ENCODE data around the gene TIAM2.

The TIAM2 gene

DNA sequence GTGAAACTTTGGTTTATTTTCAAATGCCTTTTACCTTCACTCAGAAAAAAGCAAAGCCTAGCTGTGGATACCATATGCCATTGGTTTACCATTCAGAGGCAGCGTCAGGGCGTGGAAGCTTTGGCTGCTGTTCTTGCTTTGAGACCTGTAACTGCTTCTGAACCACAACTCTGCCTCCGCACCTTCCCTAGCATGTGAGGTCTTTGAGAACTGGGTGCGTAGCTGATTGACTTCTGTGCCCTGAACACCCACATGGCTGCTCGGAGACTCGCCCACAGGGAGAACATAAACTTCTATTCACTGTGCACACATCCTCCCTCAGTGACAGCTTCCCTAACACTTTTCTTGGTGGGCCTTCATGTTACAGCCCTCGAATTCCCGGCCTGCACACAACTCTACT, 257.5 kb downstream of the TIAM2 start:
- no peaks in the 10 kb centered on the region for H3K27me3 Mint-ChIP-seq
- no peak for ATAC-seq
- no peak overlapping the region for H3K4me3 Mint-ChIP-seq
- H3K4me1 Mint-ChIP-seq: peaks cover 5% of the 10 kb centered on the region
- H3K9me3 Mint-ChIP-seq: no peaks in the 10 kb centered on the region
- no peak for DNase-seq
- H3K27ac Mint-ChIP-seq: no peak overlapping the region

DNA sequence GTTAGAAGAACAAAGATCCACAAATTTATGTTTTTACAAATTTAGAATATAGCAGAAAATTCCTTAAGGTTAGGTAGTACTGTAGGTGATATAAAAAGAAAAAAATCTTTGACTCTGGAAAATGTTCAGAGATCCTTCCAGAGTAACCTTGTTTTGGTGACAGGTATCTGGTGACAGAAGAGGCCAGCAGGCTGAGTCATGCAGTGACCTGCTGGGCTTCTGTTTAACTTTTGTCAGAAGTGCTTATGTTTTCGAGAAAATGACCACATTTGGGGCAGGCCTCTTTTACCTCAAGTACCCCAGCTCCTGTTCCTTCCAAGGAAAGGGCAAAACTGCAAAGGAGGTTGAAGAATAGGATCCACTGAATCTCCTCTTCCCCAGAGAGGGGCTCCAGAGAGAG, 258.2 kb downstream of the TIAM2 start:
- no peak for ATAC-seq
- Mint-ChIP-seq H3K27ac (peak overlapping the region; percentile 46 to 54), H3K4me1 (peaks cover 5% of the 10 kb centered on the region)

GRCh38 chr6:155254139-155254538, 259.0 kb downstream of the TIAM2 start:
- no peak for ATAC-seq

More for the DNA sequence above, 258.2 kb downstream of the TIAM2 start:
- Mint-ChIP-seq H3K27me3 (no peaks in the 10 kb centered on the region), H3K4me3 (no peak overlapping the region), H3K9me3 (no peaks in the 10 kb centered on the region)
- no peak for DNase-seq

DNA sequence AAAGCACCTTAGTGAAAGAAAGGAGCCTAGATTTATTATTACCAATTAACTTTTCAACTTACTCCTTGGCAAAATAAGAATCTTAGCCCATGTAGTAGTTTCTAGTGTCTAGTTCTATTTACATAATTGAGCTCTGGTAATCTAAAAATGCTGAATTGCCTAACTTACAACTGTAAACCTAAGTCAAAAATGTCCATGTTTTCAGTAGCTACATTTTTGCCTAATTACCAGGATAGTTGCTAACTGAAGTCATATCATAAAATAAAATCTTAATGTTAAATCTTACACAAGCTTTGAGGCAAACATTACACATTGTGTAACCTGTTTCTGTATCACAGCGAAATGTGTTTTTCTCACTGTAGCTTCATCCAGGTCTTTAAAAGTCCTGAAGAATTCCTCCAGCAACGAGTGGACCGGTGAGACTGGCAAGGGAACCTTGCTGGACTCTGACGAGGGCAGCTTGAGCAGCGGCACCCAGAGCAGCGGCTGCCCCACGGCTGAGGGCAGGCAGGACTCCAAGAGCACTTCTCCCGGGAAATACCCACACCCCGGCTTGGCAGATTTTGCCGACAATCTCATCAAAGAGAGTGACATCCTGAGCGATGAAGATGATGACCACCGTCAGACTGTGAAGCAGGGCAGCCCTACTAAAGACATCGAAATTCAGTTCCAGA, 261.1 kb downstream of the TIAM2 start:
- Mint-ChIP-seq H3K4me1 (peaks cover 11% of the 10 kb centered on the region), H3K27me3 (no peaks in the 10 kb centered on the region), H3K27ac (no peak overlapping the region), H3K4me3 (no peak overlapping the region), H3K9me3 (no peaks in the 10 kb centered on the region)
- ATAC-seq: no peak
- DNase-seq: no peak

More at GRCh38 chr6:155254139-155254538, 259.0 kb downstream of the TIAM2 start:
- Mint-ChIP-seq H3K27me3 (no peaks in the 10 kb centered on the region), H3K4me1 (peaks cover 5% of the 10 kb centered on the region), H3K4me3 (no peak overlapping the region), H3K27ac (peak overlapping the region in 1 of 2 donors; percentile 71), H3K9me3 (no peaks in the 10 kb centered on the region)
- no peak for DNase-seq

DNA sequence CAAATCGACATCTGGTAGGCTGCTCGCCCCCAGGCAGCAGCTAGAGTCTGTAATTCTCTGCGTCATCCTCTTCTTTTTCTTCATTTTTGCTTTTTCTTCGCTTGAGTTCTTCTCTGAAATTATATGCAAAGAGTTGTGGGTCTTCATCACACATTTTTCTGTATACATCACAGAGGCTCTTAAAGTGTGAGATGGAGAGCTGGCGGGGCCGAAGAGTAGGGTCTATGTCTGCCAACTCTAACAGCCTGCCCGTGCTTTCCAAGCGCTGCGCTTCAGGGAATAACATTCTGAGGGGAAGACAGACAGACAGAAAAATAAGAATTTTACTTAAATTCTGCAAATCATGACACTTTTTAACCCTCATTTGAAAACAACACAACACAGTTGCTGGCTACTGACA, 262.7 kb downstream of the TIAM2 start:
- Mint-ChIP-seq H3K4me3 (no peak overlapping the region), H3K27ac (no peak overlapping the region), H3K9me3 (no peaks in the 10 kb centered on the region), H3K4me1 (peaks cover 24% of the 10 kb centered on the region), H3K27me3 (no peaks in the 10 kb centered on the region)
- DNase-seq: no peak
- ATAC-seq: no peak

DNA sequence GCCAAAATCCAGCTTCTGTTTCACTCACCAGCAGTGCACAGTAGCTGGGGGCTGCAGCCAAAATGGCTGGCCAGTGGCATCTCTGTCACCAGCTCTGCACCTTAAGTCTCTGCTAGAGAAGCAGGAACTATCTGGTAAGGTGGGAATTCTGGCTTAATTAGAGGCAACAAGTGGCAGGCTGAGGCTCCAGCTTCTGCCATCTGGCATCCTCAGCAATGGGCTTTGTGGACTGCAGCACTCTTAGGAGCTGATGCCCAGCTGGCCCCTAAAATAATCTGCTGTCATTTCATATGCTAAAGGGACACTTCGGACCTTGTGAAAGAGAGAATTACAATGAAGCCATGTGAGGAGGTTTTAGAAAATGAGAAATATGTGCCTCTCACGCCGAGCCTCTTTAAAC, 264.1 kb downstream of the TIAM2 start:
- H3K27me3 Mint-ChIP-seq: no peaks in the 10 kb centered on the region
- no peak overlapping the region for H3K4me3 Mint-ChIP-seq
- DNase-seq: no peak
- H3K9me3 Mint-ChIP-seq: no peaks in the 10 kb centered on the region
- peaks cover 24% of the 10 kb centered on the region for H3K4me1 Mint-ChIP-seq
- no peak for ATAC-seq
- no peak overlapping the region for H3K27ac Mint-ChIP-seq

GRCh38 chr6:155259897-155260296, 264.8 kb downstream of the TIAM2 start:
- H3K27me3 Mint-ChIP-seq: no peaks in the 10 kb centered on the region
- ATAC-seq (no peak), DNase-seq (no peak)
- H3K4me1 Mint-ChIP-seq: peaks cover 24% of the 10 kb centered on the region
- H3K4me3 Mint-ChIP-seq: no peak overlapping the region
- no peak overlapping the region for H3K27ac Mint-ChIP-seq
- H3K9me3 Mint-ChIP-seq: no peaks in the 10 kb centered on the region

GRCh38 chr6:155260686-155261085, 265.6 kb downstream of the TIAM2 start:
- H3K9me3 Mint-ChIP-seq: no peaks in the 10 kb centered on the region
- H3K27ac Mint-ChIP-seq: peak overlapping the region; percentile 25 to 88
- no peaks in the 10 kb centered on the region for H3K27me3 Mint-ChIP-seq

DNA sequence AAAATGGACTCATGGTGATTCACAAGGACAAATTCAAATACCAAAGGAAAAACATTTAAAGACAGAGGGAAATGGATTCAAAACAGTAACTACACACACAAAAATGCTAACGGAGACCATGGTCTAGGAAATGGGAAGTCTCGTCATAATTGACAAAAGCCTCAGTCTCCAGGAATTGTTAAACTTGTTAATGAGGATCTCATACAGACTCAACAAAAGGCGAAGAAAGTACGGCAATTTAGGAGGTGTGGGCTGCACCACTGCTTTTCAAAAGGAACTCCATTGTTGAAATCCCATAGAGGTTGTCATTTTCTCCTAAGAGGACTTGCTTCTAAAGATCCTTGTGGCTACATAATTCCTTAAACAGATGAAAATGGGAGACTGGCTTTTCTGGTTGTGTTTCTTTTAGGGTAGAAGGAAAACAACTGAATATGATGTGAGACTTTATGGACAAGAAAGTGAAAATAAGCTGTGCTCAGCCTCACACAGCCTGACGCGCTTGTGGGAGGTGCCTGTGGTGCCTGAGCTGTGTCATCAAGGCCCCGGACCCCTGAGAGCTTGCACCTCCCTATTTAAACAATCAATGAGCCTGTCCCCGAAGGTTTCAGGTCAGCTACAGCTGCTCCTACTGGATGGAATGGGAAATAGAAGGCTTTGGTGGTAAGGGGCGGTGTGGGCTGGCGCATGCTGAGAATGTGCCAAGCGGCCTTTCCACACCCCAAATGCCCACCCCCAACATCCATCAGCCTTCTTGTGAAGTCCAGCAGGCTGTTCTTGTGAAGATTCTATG, 266.2 kb downstream of the TIAM2 start:
- Mint-ChIP-seq H3K9me3 (no peaks in the 10 kb centered on the region), H3K4me1 (peaks cover 20% of the 10 kb centered on the region), H3K27ac (peak overlapping the region; percentile 15 to 25), H3K27me3 (no peaks in the 10 kb centered on the region), H3K4me3 (no peak overlapping the region)
- ATAC-seq: no peak
- no peak for DNase-seq

More at GRCh38 chr6:155260686-155261085, 265.6 kb downstream of the TIAM2 start:
- Mint-ChIP-seq H3K4me3 (no peak overlapping the region), H3K4me1 (peaks cover 20% of the 10 kb centered on the region)
- no peak for DNase-seq
- ATAC-seq: no peak

DNA sequence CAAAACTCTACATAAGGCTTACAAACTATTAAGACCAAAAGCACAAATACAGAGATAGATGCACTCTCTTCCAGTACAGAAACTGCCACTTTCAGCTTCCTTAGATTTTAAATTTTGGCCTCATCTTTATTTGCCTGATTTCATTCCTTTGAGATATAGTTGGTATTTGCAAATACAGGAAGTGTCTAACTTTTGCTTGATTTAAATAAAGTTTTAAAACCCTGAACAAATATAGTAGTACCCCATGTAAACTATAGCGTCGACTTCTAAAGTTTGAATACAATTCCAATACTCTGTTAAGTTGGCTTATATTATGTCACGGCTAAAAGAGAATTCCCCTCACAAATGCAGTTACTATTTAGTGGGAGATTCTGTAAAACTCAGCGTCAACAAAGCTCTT, 267.5 kb downstream of the TIAM2 start:
- no peak for ATAC-seq
- Mint-ChIP-seq H3K4me1 (peaks cover 20% of the 10 kb centered on the region), H3K9me3 (no peaks in the 10 kb centered on the region), H3K4me3 (no peak overlapping the region), H3K27ac (peak overlapping the region; percentile 49 to 77), H3K27me3 (no peaks in the 10 kb centered on the region)
- DNase-seq: no peak

DNA sequence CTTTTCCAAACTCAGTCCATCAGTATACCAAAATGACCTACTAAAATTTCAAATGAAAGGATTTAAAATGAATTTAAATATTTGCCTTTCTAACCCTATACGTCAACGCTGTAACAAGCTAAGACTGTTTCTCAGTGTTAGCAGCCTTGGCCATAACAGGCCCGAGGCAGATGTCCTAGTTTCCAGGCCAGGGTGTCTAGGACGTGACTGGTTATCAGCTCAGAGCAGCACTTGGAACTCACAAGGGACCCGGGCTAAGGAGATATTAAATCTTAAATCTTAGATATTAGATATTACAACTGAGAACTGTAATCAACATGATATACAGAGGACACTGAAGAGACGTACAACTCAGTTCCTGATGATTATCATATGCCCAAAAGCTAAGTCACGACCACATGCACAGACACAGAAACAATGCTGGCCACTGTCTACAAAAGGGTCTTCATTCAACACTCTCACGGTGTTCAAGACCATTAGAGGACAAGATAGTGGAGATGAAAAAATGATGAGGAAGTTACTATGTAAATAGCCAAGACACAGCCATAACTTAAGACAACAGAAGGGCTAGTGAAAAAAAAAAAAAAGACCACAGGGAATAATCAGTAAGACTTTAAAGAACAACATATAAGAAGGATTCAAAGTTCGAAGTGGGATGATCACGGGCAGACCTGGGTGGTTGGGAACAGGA, 268.4 kb downstream of the TIAM2 start, which contains the start of gene CLDN20:
Gene CLDN20 (plus strand): TSS at position 641 of the 691 bp plus-strand sequence. CDS start 11,707 bp downstream, outside the sequence.
- Mint-ChIP-seq H3K4me1 (peaks cover 26% of the 10 kb centered on the region), H3K9me3 (no peaks in the 10 kb centered on the region), H3K27ac (peak within 1 kb of the TSS; percentile 28 to 59), H3K4me3 (no peak within 1 kb of the TSS), H3K27me3 (no peaks in the 10 kb centered on the region)
- ATAC-seq (no peak), DNase-seq (no peak)

GRCh38 chr6:155264693-155265320, 269.7 kb downstream of the TIAM2 start:
- H3K4me1 Mint-ChIP-seq: peaks cover 27% of the 10 kb centered on the region
- no peak overlapping the region for H3K4me3 Mint-ChIP-seq
- no peak for ATAC-seq
- DNase-seq: no peak
- H3K9me3 Mint-ChIP-seq: no peaks in the 10 kb centered on the region
- no peaks in the 10 kb centered on the region for H3K27me3 Mint-ChIP-seq
- H3K27ac Mint-ChIP-seq: peak overlapping the region; percentile 8 to 59

DNA sequence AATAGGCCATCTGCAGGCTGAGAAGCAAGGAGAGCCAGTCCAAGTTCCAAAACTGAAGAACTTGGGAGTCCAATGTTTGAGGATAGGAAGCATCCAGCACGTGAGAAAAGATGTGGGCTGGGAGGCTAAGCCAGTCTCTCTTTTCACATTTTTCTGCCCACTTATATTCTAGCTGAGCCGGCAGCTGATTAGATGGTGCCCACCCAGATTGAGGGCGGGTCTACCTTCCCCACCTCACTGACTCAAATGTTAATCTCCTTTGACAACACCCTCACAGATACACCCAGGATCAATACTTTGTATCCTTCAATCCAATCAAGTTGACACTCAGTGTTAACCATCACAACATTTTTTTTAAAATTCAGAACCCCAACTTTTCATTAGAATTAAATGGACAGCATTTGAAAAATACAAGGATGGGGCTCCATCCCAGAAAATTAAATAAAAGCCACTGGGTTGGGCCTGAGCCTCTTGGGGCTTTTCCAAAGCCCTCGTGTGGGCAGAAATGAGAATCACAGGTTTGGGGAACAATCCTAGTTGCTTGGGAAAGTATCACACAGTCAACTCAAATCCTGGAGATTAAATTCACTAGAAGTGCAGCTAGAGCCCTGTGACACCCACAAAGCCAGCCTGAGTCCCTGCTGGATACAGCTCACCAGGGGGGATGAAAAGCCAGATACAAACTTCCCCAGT, 270.9 kb downstream of the TIAM2 start:
- DNase-seq (no peak), ATAC-seq (no peak)
- H3K27ac Mint-ChIP-seq: no peak overlapping the region
- no peak overlapping the region for H3K4me3 Mint-ChIP-seq
- H3K4me1 Mint-ChIP-seq: peaks cover 28% of the 10 kb centered on the region
- H3K27me3 Mint-ChIP-seq: no peaks in the 10 kb centered on the region
- H3K9me3 Mint-ChIP-seq: no peaks in the 10 kb centered on the region

DNA sequence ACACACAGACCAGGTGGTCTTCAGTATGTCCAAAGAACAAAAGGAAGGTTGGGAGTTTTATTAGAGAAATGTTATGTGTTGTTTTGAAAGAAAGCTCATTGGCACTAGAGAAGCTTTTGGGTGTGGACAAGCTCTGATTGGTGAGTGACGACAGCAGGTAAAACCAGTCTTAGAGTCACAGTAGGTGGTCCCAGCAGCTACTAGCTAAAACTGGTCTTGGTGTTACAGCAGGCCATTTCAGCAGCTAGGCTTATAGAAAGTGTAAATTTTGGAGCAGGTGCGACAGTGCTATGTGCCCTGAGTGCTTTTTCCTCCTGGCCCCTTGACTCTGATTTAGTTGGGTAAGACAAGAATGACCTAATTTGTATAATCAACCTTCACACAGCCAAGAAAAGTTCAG, 272.3 kb downstream of the TIAM2 start:
- DNase-seq (no peak), ATAC-seq (no peak)
- no peak overlapping the region for H3K4me3 Mint-ChIP-seq
- no peaks in the 10 kb centered on the region for H3K9me3 Mint-ChIP-seq
- H3K27ac Mint-ChIP-seq: no peak overlapping the region
- H3K4me1 Mint-ChIP-seq: peaks cover 13% of the 10 kb centered on the region
- H3K27me3 Mint-ChIP-seq: no peaks in the 10 kb centered on the region

All from stimulated activated naive CD8-positive, alpha-beta T cell treated with anti-CD3 and anti-CD28 coated beads, Interleukin-15, amount 100 ng/mL, for 72 hours (primary cell).